A549 (cell line): ENCODE measurements around the gene TNIK. TPM values are rescaled to one million over a fixed set of nuclear protein-coding genes. Genes with fewer than 3 reads are reported as not detected.

Experiments used
- ATAC-seq, 2 experiments: fragments of 200-7000 bp in 1 of 2; fragments of >200 bp in 1 of 2; cut with Nextera tagmentation in 1 of 2; cut with Tn5 transposase in 1 of 2; 3 replicates each; pipeline versions ENCODE4 v1.8.0 to v1.9.1; 2018 to 2020; ENCODE audit warnings: mild to moderate bottlenecking in 1 of 2, moderate library complexity in 1 of 2
- CTCF ChIA-PET: fragments of 300-600 bp; sonication (Branson Sonifier 250); formaldehyde crosslinking; extraction: SDS; loops from one replicate; lab custom pipeline; 2021; ENCODE audit warnings: antibody characterized with exemption, inconsistent platforms; lab: Yijun Ruan, JAX
- POLR2A ChIA-PET: fragments of 350-600 bp; formaldehyde crosslinking; extraction: SDS; loops from one replicate; lab custom pipeline; 2021; ENCODE audit warnings: antibody characterized with exemption, inconsistent platforms; lab: Yijun Ruan, JAX
- DNase-seq, 2 experiments: peaks; one replicate each; pipeline versions ENCODE4 v3.0.0 to v3.0.0-alpha.2; 2011 to 2016; ENCODE audit warnings: low read depth in 1 of 2, low spot score in 1 of 2
- FAIRE-seq: peaks from 2 replicates; lab custom pipeline; 2011; peaks lifted over from hg19 to GRCh38; lab: Jason Lieb, UNC
- H3K27ac ChIP-seq, 2 experiments: fragments of >200 bp; sonication (Bioruptor Twin); formaldehyde crosslinking; 3 replicates each; pipeline ENCODE4 v1.5.1; 2016 to 2017
- H3K4me1 ChIP-seq: fragments of >200 bp; sonication (Bioruptor Twin); formaldehyde crosslinking; 3 replicates; pipeline ENCODE4 v1.6.1; 2016
- H3K4me2 ChIP-seq: fragments of >200 bp; sonication (Bioruptor Twin); formaldehyde crosslinking; 3 replicates; pipeline ENCODE4 v1.6.1; 2016
- H3K4me3 ChIP-seq: fragments of >200 bp; sonication (Bioruptor Twin); formaldehyde crosslinking; 3 replicates; pipeline ENCODE4 v1.5.1; 2016
- H3K9me3 ChIP-seq: fragments of >200 bp; sonication (Bioruptor Twin); formaldehyde crosslinking; 3 replicates; pipeline ENCODE4 v1.6.1; 2016
- CBX8 ChIP-seq: fragments of 200-600 bp; sonication (generic); IDR thresholded peaks from 2 replicates; pipeline ENCODE4 v1.6.1; 2016
- CHD2 ChIP-seq: fragments of 150-350 bp; IDR thresholded peaks from 2 replicates; pipeline ENCODE4 v1.6.1; 2014; ENCODE audit warnings: low read length; ENCODE audit not compliant: partially characterized antibody
- CTCF ChIP-seq: fragments of >200 bp; sonication (Bioruptor Twin); formaldehyde crosslinking; IDR thresholded peaks from 3 replicates; pipeline ENCODE4 v1.5.1; 2016
- EHMT2 ChIP-seq: fragments of 200-600 bp; sonication (generic); IDR thresholded peaks from 2 replicates; pipeline ENCODE4 v1.6.1; 2016; ENCODE audit warnings: antibody characterized with exemption, low read depth, mild to moderate bottlenecking, moderate library complexity
- ELK1 ChIP-seq: fragments of 150-350 bp; IDR thresholded peaks from 2 replicates; pipeline ENCODE4 v1.6.1; 2014; ENCODE audit warnings: low read depth, mild to moderate bottlenecking, low read length
- EP300 ChIP-seq, 2 experiments: fragments of >200 bp; sonication (Bioruptor Twin); formaldehyde crosslinking; IDR thresholded peaks; 2 replicates in 1 of 2; 3 replicates in 1 of 2; pipeline ENCODE4 v1.6.1; 2016 to 2017
- FOSB ChIP-seq: fragments of 250-450 bp; sonication (Bioruptor Pico); IDR thresholded peaks from 2 replicates; pipeline ENCODE4 v1.5.0; 2020; ENCODE audit warnings: mild to moderate bottlenecking, moderate library complexity
- FOSL2 ChIP-seq, 2 experiments: fragments of 450-650 bp in 1 of 2; fragments of >200 bp in 1 of 2; sonication (Bioruptor Twin) in 1 of 2; formaldehyde crosslinking; IDR thresholded peaks; 2 replicates each; pipeline versions ENCODE4 v1.5.0 to v1.6.1; 2016 to 2020; ENCODE audit warnings: mild to moderate bottlenecking in 1 of 2, moderate library complexity in 1 of 2
- HEYL ChIP-seq: fragments of 250-450 bp; sonication (Bioruptor Pico); IDR thresholded peaks from 2 replicates; pipeline ENCODE4 v1.8.0; 2021; ENCODE audit warnings: mild to moderate bottlenecking, moderate library complexity
- KDM5A ChIP-seq: fragments of 200-600 bp; sonication (generic); IDR thresholded peaks from 2 replicates; pipeline ENCODE4 v1.6.1; 2016; ENCODE audit warnings: antibody characterized with exemption, mild to moderate bottlenecking
- MAZ ChIP-seq: fragments of 150-350 bp; IDR thresholded peaks from 2 replicates; pipeline ENCODE4 v1.6.1; 2014; ENCODE audit warnings: antibody characterized with exemption, low read depth, low read length, borderline replicate concordance
- MYC ChIP-seq: IDR thresholded peaks from 2 replicates; pipeline ENCODE4 v1.6.1; 2012; ENCODE audit warnings: mild to moderate bottlenecking, inconsistent platforms, low read length, improper control_type of control experiment, borderline replicate concordance
- PHF8 ChIP-seq: fragments of 200-600 bp; sonication (generic); IDR thresholded peaks from 2 replicates; pipeline ENCODE4 v1.6.1; 2016; ENCODE audit warnings: low read depth, mild to moderate bottlenecking, antibody characterized with exemption, moderate library complexity, borderline replicate concordance
- POLR2A ChIP-seq: IDR thresholded peaks from 2 replicates; pipeline ENCODE4 v1.6.1; 2012; ENCODE audit warnings: mild to moderate bottlenecking, low read length
- RAD21 ChIP-seq, 2 experiments: fragments of >200 bp in 1 of 2; sonication (Bioruptor Twin) in 1 of 2; formaldehyde crosslinking in 1 of 2; IDR thresholded peaks in 1 of 2; conservative IDR thresholded peaks in 1 of 2; 2 replicates in 1 of 2; 3 replicates in 1 of 2; pipeline ENCODE4 v1.6.1; 2012 to 2018; ENCODE audit warnings: inconsistent platforms in 1 of 2
- SMC3 ChIP-seq: fragments of >200 bp; sonication (Bioruptor Twin); formaldehyde crosslinking; IDR thresholded peaks from 3 replicates; pipeline ENCODE4 v1.6.1; 2018; ENCODE audit warnings: inconsistent platforms
- TP53 ChIP-seq: fragments of 250-450 bp; sonication (Bioruptor Pico); IDR thresholded peaks from 2 replicates; pipeline ENCODE4 v1.5.0; 2021; ENCODE audit warnings: mild to moderate bottlenecking, moderate library complexity
- ZNF302 ChIP-seq: fragments of 250-450 bp; sonication (Bioruptor Pico); IDR thresholded peaks from 2 replicates; pipeline ENCODE4 v1.9.0; 2021; ENCODE audit warnings: inconsistent platforms, mild to moderate bottlenecking, moderate library complexity
- ZSCAN20 ChIP-seq: fragments of 250-450 bp; sonication (Bioruptor Pico); IDR thresholded peaks from 2 replicates; pipeline ENCODE4 v1.8.0; 2022; ENCODE audit warnings: mild to moderate bottlenecking, moderate library complexity
- WGBS: methylation state at CpG from one replicate; pipeline ENCODE4 v1.1.6; 2017; ENCODE audit errors: missing lambda C conversion rate; 5-methylcytosine and 5-hydroxymethylcytosine counted together
- polyA plus RNA-seq, 4 experiments: library from polyadenylated mRNA; depleted of rRNA in 3 of 4; stranded (reverse); fragments of >200 nt; fragmentation: RNase III in 1 of 4; extraction: RNeasy Plus Mini Kit Qiagen cat#74134 plus additional on column Dnase treatment in 1 of 4; gene quantifications; 2 replicates in 3 of 4; 3 replicates in 1 of 4; pipeline ENCODE4 v1.2.3, GENCODE V29; 2011 to 2017

TNIK gene
- polyA plus RNA-seq, 2 of the 4 experiments (the other 2 are of a cell fraction), result 1.6 to 1.8 TPM

- no peak overlapping the region; a peak in 1 of 6 replicates for H3K27ac ChIP-seq
- CTCF ChIA-PET, result no interaction called here
- peaks cover 13% of the 10 kb centered on the region for H3K4me1 ChIP-seq
- no peak for TF ChIP-seq MYC
- no peak for TF ChIP-seq CHD2
- TF ChIP-seq POLR2A, result no peak
- no peak for TF ChIP-seq CBX8
- no peak for TF ChIP-seq EP300 (IDR thresholded peaks at IDR 0.05)
- no peak for TF ChIP-seq TP53 (CRISPR knock-in tag)
- TF ChIP-seq CTCF, result no peak
- no peak for TF ChIP-seq ELK1
- no peak for TF ChIP-seq SMC3
- no peak for TF ChIP-seq FOSB (CRISPR knock-in tag)
- H3K9me3 ChIP-seq, result no peaks in the 10 kb centered on the region
- POLR2A ChIA-PET, result no interaction called here
- H3K4me3 ChIP-seq, result no peak overlapping the region
- no peak overlapping the region for H3K4me2 ChIP-seq
- FAIRE-seq (no peak), DNase-seq (no peak), ATAC-seq (no peak)
- 68% methylated on average over 1 of the region's 1 CpG for WGBS
Observed at GRCh38 chr3:171262431-171262830, 197.8 kb downstream of the TNIK start.

GRCh38 chr3:171261487-171261886 is 198.7 kb downstream of the TNIK start:
- TF ChIP-seq FOSL2 (IDR thresholded peaks at IDR 0.05) (no peak), FOSL2 (CRISPR knock-in tag; IDR thresholded peaks at IDR 0.05) (peak; percentile 80), HEYL (CRISPR knock-in tag) (no peak)

GRCh38 chr3:171260899-171261298 is 199.3 kb downstream of the TNIK start:
- H3K4me1 ChIP-seq, result peaks cover 13% of the 10 kb centered on the region
- H3K4me3 ChIP-seq, result no peak overlapping the region
- ATAC-seq (no peak), DNase-seq (no peak), FAIRE-seq (no peak)
- ChIA-PET POLR2A (no interaction called here), CTCF (interaction anchor here (1.2 kb wide), 1 partner anchor 11 kb away, joined by 3 read pairs; no protein-coding TSS in a partner anchor)
- peak overlapping the region; percentile 48 to 58; a peak in 4 of 6 replicates for H3K27ac ChIP-seq
- TF ChIP-seq ZSCAN20 (CRISPR knock-in tag), result no peak
- no peak for TF ChIP-seq PHF8
- no peak for TF ChIP-seq KDM5A
- TF ChIP-seq ZNF302 (CRISPR knock-in tag), result no peak
- no peak for TF ChIP-seq MAZ
- no peak for TF ChIP-seq RAD21 (conservative IDR thresholded peaks at IDR 0.05 in 1 of 2, IDR thresholded peaks at IDR 0.05 in 1 of 2)
- TF ChIP-seq EP300 (IDR thresholded peaks at IDR 0.05), result no peak
- no peak for TF ChIP-seq EHMT2
- TF ChIP-seq FOSL2 (IDR thresholded peaks at IDR 0.05), result no peak
- TF ChIP-seq FOSL2 (CRISPR knock-in tag; IDR thresholded peaks at IDR 0.05), result no peak
- H3K4me2 ChIP-seq, result peak overlapping the region; percentile 58
- no peaks in the 10 kb centered on the region for H3K9me3 ChIP-seq
- 77% methylated on average over 3 of the region's 3 CpGs for WGBS

More at GRCh38 chr3:171261487-171261886, 198.7 kb downstream of the TNIK start:
- Histone ChIP-seq H3K9me3 (no peaks in the 10 kb centered on the region), H3K4me3 (no peak overlapping the region), H3K4me2 (peak overlapping the region; percentile 58), H3K27ac (peak overlapping the region; percentile 38 to 48; a peak in 5 of 6 replicates), H3K4me1 (peaks cover 13% of the 10 kb centered on the region)
- ATAC-seq (peak; percentile 81 to 86; a peak in 5 of 6 replicates), FAIRE-seq (no peak), DNase-seq (peak; percentile 19 to 61)
- 16% methylated on average over 3 of the region's 3 CpGs for WGBS
- ChIA-PET CTCF (interaction anchor here (1.2 kb wide), 1 partner anchor 12 kb away, joined by 3 read pairs; no protein-coding TSS in a partner anchor), POLR2A (no interaction called here)
